ENCODE results near the gene MKRN2.

DNA sequence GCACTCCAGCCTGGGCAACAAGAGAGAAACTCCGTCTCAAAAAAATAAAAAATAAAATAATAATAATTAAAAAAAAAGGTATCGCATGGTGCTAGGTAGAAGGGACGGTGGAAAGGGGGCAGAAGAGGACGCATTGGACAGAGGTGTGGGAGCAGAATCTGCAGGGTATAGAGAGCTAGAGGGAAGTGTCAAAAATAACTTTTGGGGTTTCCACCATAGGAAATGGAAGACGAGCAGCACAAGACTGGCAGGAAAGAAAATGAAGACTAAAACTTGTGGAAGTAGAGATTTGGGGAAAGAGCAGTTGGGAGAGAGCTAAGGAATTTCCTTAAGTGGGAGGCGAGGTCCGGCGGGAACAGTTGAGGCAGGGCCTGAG is 585 bp upstream of the MKRN2 start:
- TF ChIP-seq, protein P1, sequence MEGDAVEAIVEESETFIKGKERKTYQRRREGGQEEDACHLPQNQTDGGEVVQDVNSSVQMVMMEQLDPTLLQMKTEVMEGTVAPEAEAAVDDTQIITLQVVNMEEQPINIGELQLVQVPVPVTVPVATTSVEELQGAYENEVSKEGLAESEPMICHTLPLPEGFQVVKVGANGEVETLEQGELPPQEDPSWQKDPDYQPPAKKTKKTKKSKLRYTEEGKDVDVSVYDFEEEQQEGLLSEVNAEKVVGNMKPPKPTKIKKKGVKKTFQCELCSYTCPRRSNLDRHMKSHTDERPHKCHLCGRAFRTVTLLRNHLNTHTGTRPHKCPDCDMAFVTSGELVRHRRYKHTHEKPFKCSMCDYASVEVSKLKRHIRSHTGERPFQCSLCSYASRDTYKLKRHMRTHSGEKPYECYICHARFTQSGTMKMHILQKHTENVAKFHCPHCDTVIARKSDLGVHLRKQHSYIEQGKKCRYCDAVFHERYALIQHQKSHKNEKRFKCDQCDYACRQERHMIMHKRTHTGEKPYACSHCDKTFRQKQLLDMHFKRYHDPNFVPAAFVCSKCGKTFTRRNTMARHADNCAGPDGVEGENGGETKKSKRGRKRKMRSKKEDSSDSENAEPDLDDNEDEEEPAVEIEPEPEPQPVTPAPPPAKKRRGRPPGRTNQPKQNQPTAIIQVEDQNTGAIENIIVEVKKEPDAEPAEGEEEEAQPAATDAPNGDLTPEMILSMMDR (IDR thresholded peaks at IDR 0.05), result no peak
- no peak for TF ChIP-seq POLR2A (IDR thresholded peaks at IDR 0.05)

Measured in thyroid gland (tissue), 4 donors.